T-helper 22 cell (primary cell): ENCODE data around the gene CREB5.

ENCODE experiments used
- DNase-seq: peaks from one replicate; pipeline ENCODE4 v3.0.0-alpha.2; 2020; ENCODE audit warnings: low read depth

CREB5 gene

GRCh38 chr7:28748346-28748745, 336.0 kb downstream of the CREB5 start:
- DNase-seq, result no peak

GRCh38 chr7:28748933-28749584, 336.7 kb downstream of the CREB5 start:
- no peak for DNase-seq

GRCh38 chr7:28749638-28750037, 337.3 kb downstream of the CREB5 start:
- no peak for DNase-seq

DNA sequence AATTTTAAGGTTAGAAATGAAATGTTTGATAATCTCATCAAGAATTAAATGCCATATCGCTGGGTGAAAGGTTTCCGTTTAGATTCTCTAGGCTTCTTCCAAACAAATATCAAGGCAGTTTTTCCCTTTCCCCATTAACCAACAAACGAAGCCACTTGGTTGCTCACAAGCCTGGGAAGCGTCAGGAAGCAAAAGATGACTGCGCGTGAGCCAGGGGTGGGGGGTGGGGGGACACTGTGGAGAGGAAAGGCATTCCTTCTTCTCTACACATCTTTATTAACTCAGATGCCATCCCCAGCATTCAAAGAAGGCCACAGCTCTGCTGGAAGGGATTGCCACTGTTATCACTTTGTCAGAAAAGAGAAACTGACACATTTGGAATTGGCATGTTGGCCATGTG, 338.7 kb downstream of the CREB5 start:
- DNase-seq, result no peak

DNA sequence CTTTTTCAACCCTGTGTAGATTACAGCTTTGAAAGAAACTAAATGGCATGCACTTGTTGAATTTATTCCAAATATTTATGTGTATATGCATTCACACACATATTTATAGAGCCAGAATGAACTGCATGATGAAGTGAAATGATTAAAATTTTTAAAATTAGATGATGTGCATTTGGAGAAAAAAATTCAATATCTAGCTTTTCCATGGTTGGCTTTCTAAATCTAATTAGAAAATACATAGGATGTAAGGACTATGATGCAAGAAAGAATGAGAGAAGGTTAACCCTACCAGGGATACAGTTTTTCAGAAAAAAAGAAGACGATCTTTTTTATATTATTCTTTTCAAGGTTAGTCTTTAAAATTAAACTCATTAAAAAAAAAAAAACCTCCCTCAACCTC, 341.3 kb downstream of the CREB5 start:
- DNase-seq, result no peak

DNA sequence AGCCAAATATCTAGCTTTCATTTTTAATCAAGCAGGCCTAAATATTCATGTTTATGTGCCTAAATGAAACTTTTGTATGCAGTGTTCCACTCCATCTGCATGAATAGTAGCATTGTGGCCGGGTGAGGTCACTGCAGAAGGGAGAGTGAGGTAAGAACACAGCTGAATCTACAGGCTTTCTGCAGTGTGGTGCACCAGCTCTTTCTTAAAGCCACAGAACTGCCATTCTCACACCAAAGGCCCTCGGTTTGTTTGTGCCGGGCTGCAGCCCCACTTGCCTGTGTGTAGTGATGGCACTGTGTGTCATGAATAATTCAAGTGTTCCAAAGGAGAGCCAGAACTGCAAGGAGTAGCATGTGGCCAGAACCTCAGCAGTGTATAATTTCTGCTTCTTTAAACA, 341.7 kb downstream of the CREB5 start:
- no peak for DNase-seq

GRCh38 chr7:28754447-28754846, 342.1 kb downstream of the CREB5 start:
- no peak for DNase-seq

DNA sequence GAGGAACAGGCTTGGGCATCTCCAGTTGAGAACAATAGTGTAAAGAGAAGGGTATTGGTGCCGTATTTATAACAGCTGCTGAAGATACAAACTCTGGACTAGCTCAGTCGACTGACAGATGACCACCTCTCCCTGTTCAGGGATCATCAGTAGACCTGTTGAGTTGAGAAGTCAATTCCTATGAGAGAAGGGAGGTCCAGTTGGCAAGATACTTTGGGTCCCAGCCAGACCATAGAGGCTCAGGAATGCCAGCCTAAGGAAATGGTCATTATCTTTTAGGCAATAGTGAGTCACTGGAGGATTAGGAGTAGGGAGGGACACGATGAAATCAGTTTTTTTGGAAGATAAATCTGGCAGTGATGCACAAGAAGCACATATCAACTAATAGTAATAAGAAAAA, 342.9 kb downstream of the CREB5 start:
- no peak for DNase-seq

DNA sequence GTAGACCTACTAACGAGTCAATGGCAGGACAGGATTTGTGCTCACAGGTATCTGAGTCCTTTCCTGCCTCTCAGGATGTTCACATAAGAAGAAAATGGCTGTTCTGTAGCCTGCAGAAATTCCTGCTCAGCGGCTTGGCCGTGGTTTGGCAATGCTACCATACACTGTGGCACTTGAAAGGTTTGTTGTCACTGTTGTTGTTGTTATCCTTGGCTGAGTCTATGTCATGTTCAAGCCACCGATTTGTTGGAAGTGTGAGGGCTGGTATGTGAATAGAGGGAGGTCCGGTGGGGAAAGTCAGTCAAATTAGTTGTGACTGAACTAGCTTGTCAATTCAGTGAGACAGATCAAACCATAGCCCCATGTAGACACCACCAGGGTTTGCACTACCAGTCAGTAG, 345.9 kb downstream of the CREB5 start:
- DNase-seq, result no peak

DNA sequence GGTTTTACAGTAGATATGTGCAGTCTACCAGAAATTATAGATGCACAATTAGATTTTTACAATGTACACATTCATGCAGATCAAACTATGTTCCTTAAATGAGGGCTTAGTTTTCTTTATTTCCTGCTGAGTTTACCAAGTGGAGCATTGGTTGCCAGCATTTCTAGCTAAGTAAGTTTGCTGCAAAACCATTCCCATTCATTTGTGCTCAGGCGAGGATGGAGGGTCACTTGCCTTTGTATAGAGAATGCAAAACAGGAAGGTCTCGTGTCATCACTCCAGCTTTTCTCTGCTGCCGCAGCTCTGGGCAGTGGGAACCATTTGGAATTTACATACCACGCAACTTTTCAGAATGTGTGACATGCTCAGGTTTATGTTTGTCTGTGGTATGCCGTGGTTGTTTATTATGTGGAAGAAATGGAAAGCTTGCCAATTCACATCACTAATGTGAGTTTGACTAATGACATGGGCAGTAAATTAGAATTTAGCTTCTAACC, 347.2 kb downstream of the CREB5 start:
- no peak for DNase-seq

- no peak for DNase-seq
Measured at GRCh38 chr7:28761505-28761904, 349.2 kb downstream of the CREB5 start.

- no peak for DNase-seq
Measured at GRCh38 chr7:28762651-28763050, 350.3 kb downstream of the CREB5 start.

- no peak for DNase-seq
Measured at GRCh38 chr7:28766359-28766758, 354.0 kb downstream of the CREB5 start.

- no peak for DNase-seq
Measured at GRCh38 chr7:28767356-28767755, 355.0 kb downstream of the CREB5 start.

DNA sequence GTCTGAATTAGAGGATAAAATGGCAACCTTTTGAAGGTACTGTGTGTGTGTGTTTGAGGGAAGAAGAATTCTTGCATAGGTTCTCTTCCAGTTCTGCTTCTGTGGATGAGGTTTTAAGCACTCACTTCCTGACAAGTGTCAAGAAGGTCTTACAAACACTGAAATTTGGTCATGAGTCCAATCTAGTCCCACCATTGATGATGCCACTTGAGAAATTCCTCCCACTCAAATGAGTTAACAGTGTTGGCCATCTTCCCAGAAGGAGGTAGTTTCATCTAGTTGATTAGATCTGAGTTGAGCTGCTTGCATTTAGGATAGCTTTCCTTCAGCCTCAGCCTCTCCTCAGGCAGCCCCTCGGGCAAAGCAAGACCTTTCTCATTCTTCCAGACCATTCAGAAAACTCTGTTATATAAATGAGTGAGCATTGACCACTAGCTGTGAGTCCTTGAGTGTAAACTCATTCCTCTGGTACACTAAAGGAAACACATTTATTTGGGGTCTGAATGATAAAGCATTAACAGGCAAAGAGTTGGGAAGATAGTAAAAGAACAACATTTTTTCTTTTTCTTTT, 356.3 kb downstream of the CREB5 start:
- DNase-seq, result no peak

DNA sequence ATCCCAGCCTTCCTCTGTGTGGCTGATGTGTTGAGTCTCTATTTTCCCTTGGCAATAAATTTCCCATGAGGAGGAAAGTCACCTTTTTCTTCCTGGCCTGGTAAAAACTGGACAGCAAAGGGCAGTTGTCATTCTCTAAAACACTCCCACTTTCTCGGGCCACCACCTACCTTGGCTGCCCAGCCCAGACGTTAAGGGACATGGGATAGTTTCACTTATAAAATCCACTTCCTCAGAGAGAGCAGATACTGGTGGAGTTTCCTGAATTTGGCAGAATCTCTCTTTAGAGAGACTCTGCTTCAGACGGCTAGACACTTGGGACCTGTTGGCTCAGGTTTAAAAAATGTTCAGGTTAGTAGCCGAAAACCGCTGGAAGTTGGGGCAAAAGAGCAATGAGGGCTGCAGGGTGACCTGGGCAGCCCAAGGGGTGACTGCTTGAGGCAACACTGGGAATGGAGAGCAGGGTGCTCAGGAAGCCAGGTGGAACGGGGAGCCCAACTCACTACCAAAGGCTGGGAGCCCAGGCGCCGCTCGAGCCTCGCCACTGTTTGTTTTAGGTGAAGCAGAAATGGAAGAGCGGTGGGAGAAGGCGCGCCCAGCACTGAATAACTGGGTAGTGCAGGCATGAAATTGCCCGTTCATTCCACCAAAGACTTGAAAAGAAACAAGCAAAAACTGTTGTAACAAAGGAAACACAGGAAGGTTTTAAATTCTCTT, 359.7 kb downstream of the CREB5 start:
- no peak for DNase-seq

- no peak for DNase-seq
Measured at GRCh38 chr7:28773423-28774145, 361.3 kb downstream of the CREB5 start.

DNA sequence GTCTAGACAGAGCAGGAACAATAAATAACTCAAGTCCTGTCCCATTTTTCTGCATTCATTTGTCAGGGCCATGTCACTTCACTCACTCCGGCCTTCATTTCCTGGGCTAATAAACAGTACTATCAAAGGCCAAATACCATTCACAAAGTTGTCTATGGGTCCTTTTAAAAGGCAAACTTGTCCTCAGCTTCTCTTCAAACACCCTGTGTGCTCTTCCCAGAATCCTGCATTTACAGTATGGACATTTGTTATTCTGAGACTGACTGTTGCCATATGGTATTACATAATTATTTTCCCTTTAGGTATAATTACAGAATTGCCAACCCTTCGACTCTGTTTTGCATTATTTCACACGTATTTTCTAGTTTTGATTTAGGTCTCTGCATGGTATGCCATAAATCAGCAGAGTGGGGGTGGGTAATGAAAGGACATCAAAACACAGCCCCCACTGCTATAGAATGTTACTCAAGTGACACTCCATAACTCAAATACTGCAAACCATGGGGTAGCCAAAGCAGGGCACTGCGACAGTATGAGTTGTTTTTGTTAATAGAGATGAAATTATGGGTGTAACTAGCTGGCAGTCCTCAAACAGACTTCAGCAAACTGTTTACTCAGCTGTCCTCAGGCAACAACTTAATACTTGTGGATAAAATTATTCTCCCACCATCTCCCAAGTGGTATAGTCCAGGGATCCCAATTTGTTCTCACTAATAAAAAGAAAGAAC, 362.1 kb downstream of the CREB5 start:
- no peak for DNase-seq

DNA sequence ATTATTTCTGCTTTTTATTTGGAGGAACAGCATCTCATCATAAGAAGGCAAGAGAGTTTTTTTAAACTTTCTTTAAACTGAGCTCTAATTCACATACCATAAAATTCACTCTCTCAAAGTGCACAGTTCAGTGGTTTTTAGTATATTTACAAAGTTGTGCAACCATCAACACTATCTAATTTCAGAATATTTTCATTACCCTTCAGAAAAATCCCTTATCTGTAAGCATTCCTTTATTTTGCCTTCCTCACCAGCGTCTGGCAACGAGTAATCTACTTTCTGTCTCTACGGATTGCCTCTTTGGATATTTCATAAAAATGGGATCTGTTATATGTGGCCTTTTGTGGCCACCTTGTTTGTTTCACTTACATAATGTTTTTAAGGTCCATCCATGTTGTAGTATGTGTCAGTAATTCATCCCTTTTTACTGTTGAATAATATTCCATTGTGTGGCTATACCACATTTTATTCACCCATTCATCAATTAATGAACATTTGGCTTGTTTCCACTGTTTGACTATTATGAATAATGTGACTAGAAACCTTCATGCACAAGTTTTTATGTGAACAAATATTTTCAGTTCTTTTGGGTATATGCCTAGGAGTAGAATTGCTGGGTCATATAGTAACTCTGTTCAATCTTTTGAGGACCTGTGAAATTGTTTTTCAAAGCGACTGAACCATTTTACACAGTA, 364.3 kb downstream of the CREB5 start:
- no peak for DNase-seq

- DNase-seq, result no peak
Measured at GRCh38 chr7:28778786-28779185, 366.5 kb downstream of the CREB5 start.

- no peak for DNase-seq
Measured at GRCh38 chr7:28779954-28780353, 367.6 kb downstream of the CREB5 start.
